Measurements from ENCODE around the gene RELA.
"Not testable (repeated sequence)": the region's sequence is repeated elsewhere in the genome, so short reads cannot be mapped to it uniquely, and the experiment has no call there.

The RELA gene

GRCh38 chr11:65662799-65663638 lies at the start of gene RELA:
Gene RELA, minus strand, starts transcription at chr11:65662916. Its CDS starts 84 bp downstream, at chr11:65662832.
- DNase-seq (ENCODE audit: low spot score) = peak; percentile 88

GRCh38 chr11:65711785-65712632 lies 49.3 kb upstream of the RELA start, which contains the start of gene KAT5:
Gene KAT5, plus strand, starts transcription at chr11:65712252. Its CDS starts 16 bp downstream, at chr11:65712268.
- DNase-seq (ENCODE audit: low spot score) = peak; percentile 98

GRCh38 chr11:65710421-65710820 lies 47.7 kb upstream of the RELA start:
- DNase-seq (ENCODE audit: low spot score) = no peak

- no peak for DNase-seq (ENCODE audit: low spot score)
These were observed 46.9 kb upstream of the RELA start for GRCh38 chr11:65709661-65710060.

- DNase-seq (ENCODE audit: low spot score) = no peak
These were observed 45.7 kb upstream of the RELA start for GRCh38 chr11:65708451-65708850.

GRCh38 chr11:65707002-65707401 lies 44.3 kb upstream of the RELA start:
- DNase-seq (ENCODE audit: low spot score) = not testable (repeated sequence)

GRCh38 chr11:65706303-65706763 lies 43.6 kb upstream of the RELA start:
- peak; percentile 74 for DNase-seq (ENCODE audit: low spot score)

- DNase-seq (ENCODE audit: low spot score) = no peak
These were observed 41.1 kb upstream of the RELA start for GRCh38 chr11:65703846-65704245.

- no peak for DNase-seq (ENCODE audit: low spot score)
These were observed 39.0 kb upstream of the RELA start for GRCh38 chr11:65701686-65702085.

- peak; percentile 28 for DNase-seq (ENCODE audit: low spot score)
These were observed 37.7 kb upstream of the RELA start for GRCh38 chr11:65700399-65700798.

- DNase-seq (ENCODE audit: low spot score) = peak; percentile 74
These were observed 36.6 kb upstream of the RELA start for GRCh38 chr11:65699306-65699705.

- DNase-seq (ENCODE audit: low spot score) = no peak
These were observed 35.5 kb upstream of the RELA start for GRCh38 chr11:65698205-65698604.

GRCh38 chr11:65696802-65697552 lies 34.3 kb upstream of the RELA start:
- no peak for DNase-seq (ENCODE audit: low spot score)

GRCh38 chr11:65695459-65696241 lies 32.9 kb upstream of the RELA start:
- no peak for DNase-seq (ENCODE audit: low spot score)

- DNase-seq (ENCODE audit: low spot score) = no peak
These were observed 29.7 kb upstream of the RELA start for GRCh38 chr11:65692367-65692766.

- not testable (repeated sequence) for DNase-seq (ENCODE audit: low spot score)
These were observed 29.1 kb upstream of the RELA start for GRCh38 chr11:65691847-65692246.

- no peak for DNase-seq (ENCODE audit: low spot score)
These were observed 23.3 kb upstream of the RELA start for GRCh38 chr11:65685981-65686380.

- DNase-seq (ENCODE audit: low spot score) = not testable (repeated sequence)
These were observed 20.8 kb upstream of the RELA start for GRCh38 chr11:65683480-65683879.

GRCh38 chr11:65680192-65680743 lies 17.6 kb upstream of the RELA start:
- DNase-seq (ENCODE audit: low spot score) = no peak

- no peak for DNase-seq (ENCODE audit: low spot score)
These were observed 10.3 kb upstream of the RELA start for GRCh38 chr11:65672982-65673381.

All from cerebellar cortex (tissue), 1 donor.